Activated naive CD8-positive, alpha-beta T cell (primary cell): Measurements from ENCODE around the gene NEDD4.
"Not testable (repeated sequence)": the region's sequence is repeated elsewhere in the genome, so short reads cannot be mapped to it uniquely, and the experiment has no call there.

Source experiments
- H3K27ac Mint-ChIP-seq: one replicate; pipeline ENCODE4 v1.8.0; 2021; ENCODE audit warnings: mixed read lengths
- H3K27me3 Mint-ChIP-seq: one replicate; pipeline ENCODE4 v1.8.0; 2021; ENCODE audit warnings: mixed read lengths
- H3K36me3 Mint-ChIP-seq: one replicate; pipeline ENCODE4 v1.8.0; 2021; ENCODE audit warnings: mixed read lengths
- H3K4me1 Mint-ChIP-seq: one replicate; pipeline ENCODE4 v1.8.0; 2021; ENCODE audit warnings: low read depth, mixed read lengths
- H3K4me3 Mint-ChIP-seq: one replicate; pipeline ENCODE4 v1.8.0; 2021; ENCODE audit warnings: mild to moderate bottlenecking, mixed read lengths
- H3K9me3 Mint-ChIP-seq: one replicate; pipeline ENCODE4 v1.8.0; 2021; ENCODE audit warnings: low read depth, mixed read lengths

The NEDD4 gene

GRCh38 chr15:55954862-55955605 is 38.4 kb downstream of the NEDD4 start:
- H3K4me1 Mint-ChIP-seq, result no peaks in the 10 kb centered on the region
- H3K9me3 Mint-ChIP-seq, result no peaks in the 10 kb centered on the region
- peaks cover 10% of the 10 kb centered on the region for H3K36me3 Mint-ChIP-seq
- no peaks in the 10 kb centered on the region for H3K27me3 Mint-ChIP-seq
- no peak overlapping the region for H3K4me3 Mint-ChIP-seq
- H3K27ac Mint-ChIP-seq, result no peak overlapping the region

GRCh38 chr15:55952501-55953274 is 40.7 kb downstream of the NEDD4 start:
- H3K36me3 Mint-ChIP-seq, H3K4me1 Mint-ChIP-seq, H3K4me3 Mint-ChIP-seq, H3K9me3 Mint-ChIP-seq, H3K27ac Mint-ChIP-seq, H3K27me3 Mint-ChIP-seq: not testable (repeated sequence)

GRCh38 chr15:55944606-55945005 is 48.8 kb downstream of the NEDD4 start:
- H3K4me1 Mint-ChIP-seq, H3K27me3 Mint-ChIP-seq, H3K4me3 Mint-ChIP-seq, H3K27ac Mint-ChIP-seq, H3K9me3 Mint-ChIP-seq: not testable (repeated sequence)
- H3K36me3 Mint-ChIP-seq, result peaks cover 10% of the 10 kb centered on the region

DNA sequence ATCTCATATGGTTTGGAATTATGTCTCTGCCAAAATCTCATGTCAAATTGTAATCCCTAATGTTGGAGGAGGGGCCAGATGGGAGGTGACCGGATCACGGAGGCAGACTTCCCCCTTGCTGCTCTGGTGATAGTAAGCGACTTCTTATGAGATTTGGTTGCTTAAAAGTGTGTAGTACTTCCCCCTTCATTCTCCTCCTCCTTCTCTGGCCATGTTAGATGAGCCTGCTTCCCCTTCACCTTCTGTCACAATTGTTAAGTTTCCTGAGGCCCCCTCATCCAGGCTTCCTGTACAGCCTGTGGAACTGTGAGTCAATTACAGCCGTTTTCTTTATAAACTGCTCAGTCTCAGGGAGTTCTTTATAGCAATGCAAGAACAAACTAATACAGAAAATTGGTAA is 51.1 kb downstream of the NEDD4 start:
- H3K27me3 Mint-ChIP-seq, result no peaks in the 10 kb centered on the region
- H3K4me1 Mint-ChIP-seq, result no peaks in the 10 kb centered on the region
- H3K36me3 Mint-ChIP-seq, result peaks cover 19% of the 10 kb centered on the region
- H3K9me3 Mint-ChIP-seq, result peaks cover 8% of the 10 kb centered on the region
- no peak overlapping the region for H3K4me3 Mint-ChIP-seq
- H3K27ac Mint-ChIP-seq, result no peak overlapping the region

- no peaks in the 10 kb centered on the region for H3K27me3 Mint-ChIP-seq
- H3K4me3 Mint-ChIP-seq, result no peak overlapping the region
- H3K4me1 Mint-ChIP-seq, result peaks cover 6% of the 10 kb centered on the region
- H3K9me3 Mint-ChIP-seq, result peaks cover 8% of the 10 kb centered on the region
- no peak overlapping the region for H3K27ac Mint-ChIP-seq
- H3K36me3 Mint-ChIP-seq, result peaks cover 8% of the 10 kb centered on the region
Measured at GRCh38 chr15:55937040-55937439, 56.4 kb downstream of the NEDD4 start.

- Mint-ChIP-seq H3K27me3 (peaks cover 1% of the 10 kb centered on the region), H3K36me3 (peaks cover 11% of the 10 kb centered on the region), H3K4me1 (no peaks in the 10 kb centered on the region), H3K9me3 (no peaks in the 10 kb centered on the region), H3K27ac (no peak overlapping the region), H3K4me3 (no peak overlapping the region)
Measured at GRCh38 chr15:55928955-55929354, 64.5 kb downstream of the NEDD4 start.

DNA sequence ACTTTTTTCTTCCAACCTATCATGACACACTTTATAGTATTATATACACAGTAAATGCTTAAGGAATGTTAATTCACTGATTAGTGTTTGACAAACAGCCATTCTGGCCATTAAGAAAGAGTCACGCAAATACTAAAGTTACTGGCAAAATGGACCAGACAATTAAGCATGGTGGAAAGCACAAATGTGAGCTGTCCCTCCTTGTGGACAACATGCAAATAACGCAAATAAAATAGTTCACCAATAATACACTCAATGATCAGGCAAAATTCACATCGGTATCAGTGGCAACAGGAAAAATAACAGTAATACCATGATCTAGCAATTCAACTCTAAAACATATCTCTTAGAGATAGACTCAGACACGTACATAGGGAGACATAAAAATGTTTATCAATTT is 71.7 kb downstream of the NEDD4 start:
- Mint-ChIP-seq H3K36me3 (peaks cover 6% of the 10 kb centered on the region), H3K27me3 (no peaks in the 10 kb centered on the region), H3K9me3 (no peaks in the 10 kb centered on the region), H3K4me3 (no peak overlapping the region), H3K27ac (no peak overlapping the region), H3K4me1 (peaks cover 4% of the 10 kb centered on the region)

- peaks cover 4% of the 10 kb centered on the region for H3K4me1 Mint-ChIP-seq
- no peak overlapping the region for H3K27ac Mint-ChIP-seq
- peaks cover 3% of the 10 kb centered on the region for H3K36me3 Mint-ChIP-seq
- H3K4me3 Mint-ChIP-seq, result no peak overlapping the region
- no peaks in the 10 kb centered on the region for H3K27me3 Mint-ChIP-seq
- no peaks in the 10 kb centered on the region for H3K9me3 Mint-ChIP-seq
Measured at GRCh38 chr15:55917881-55918296, 75.5 kb downstream of the NEDD4 start.

DNA sequence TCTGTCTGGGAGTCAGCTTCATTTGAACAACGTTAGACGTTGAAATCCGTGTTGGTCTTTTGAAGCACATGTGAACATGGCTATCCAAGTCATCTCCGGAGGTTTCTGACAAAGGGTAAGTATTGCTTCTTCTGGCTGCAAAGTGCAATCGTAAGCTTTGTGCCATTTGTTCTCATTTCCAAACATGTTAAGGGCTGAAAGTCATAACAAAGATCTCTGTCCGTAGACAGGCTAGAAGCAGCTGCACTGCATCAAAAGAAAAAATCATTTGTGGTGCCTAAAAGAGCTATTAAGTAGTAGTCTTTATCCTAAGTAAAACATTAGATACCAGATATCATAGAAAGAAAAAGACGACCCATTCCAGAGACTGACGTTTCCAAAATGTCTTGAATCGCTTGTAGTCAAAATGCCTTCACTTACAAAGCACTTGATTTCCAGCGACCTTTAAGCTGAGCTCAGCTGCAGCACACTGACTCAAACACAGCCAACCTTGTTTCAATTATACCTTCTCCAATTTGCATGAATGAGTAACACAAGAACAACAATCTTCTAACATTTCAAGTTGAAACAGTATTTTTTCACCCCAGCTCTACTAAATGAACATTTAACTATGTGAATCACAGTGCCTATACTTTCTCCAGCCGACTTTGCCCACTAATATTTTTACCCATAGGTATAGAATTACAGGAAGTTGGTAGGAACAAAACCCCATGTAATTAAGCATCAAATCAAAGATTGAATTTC is 76.6 kb downstream of the NEDD4 start:
- peaks cover 3% of the 10 kb centered on the region for H3K36me3 Mint-ChIP-seq
- H3K4me1 Mint-ChIP-seq, result peaks cover 4% of the 10 kb centered on the region
- H3K4me3 Mint-ChIP-seq, result no peak overlapping the region
- no peaks in the 10 kb centered on the region for H3K9me3 Mint-ChIP-seq
- no peaks in the 10 kb centered on the region for H3K27me3 Mint-ChIP-seq
- no peak overlapping the region for H3K27ac Mint-ChIP-seq

DNA sequence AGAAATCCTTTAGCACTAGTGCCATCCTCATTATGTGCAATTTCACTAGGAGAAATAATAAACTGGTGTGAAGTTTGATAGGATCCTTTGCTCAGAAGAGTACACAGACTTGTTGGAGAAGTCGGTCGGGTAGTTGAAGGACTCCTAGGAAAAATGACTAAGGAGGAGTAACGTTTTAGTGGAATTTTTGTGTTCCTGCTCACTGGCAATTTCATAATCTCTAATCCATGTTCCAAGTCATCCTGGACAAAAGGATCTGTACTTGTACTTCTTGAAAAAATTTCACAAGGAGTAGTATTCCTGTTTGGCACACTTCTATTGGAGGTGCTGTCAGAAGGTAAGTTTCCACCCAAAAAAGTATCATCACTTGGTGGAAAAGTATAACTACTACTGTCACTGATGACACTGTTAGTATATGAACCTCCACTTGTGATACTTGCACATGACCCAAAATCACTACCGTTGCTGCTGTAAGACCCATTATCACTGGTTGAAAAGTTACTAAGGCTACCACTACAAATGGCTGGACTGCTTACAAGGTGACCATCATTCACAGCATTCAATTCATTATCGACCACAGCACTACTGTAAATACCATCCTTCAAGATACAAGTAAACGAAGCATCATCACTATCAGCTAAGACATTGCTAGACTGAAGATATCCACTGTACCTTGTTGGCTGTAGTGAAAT is 77.4 kb downstream of the NEDD4 start:
- no peak overlapping the region for H3K27ac Mint-ChIP-seq
- no peaks in the 10 kb centered on the region for H3K27me3 Mint-ChIP-seq
- H3K36me3 Mint-ChIP-seq, result no peaks in the 10 kb centered on the region
- H3K4me3 Mint-ChIP-seq, result no peak overlapping the region
- H3K4me1 Mint-ChIP-seq, result peaks cover 4% of the 10 kb centered on the region
- H3K9me3 Mint-ChIP-seq, result no peaks in the 10 kb centered on the region

GRCh38 chr15:55915221-55915620 is 78.2 kb downstream of the NEDD4 start:
- no peaks in the 10 kb centered on the region for H3K9me3 Mint-ChIP-seq
- no peaks in the 10 kb centered on the region for H3K27me3 Mint-ChIP-seq
- no peak overlapping the region for H3K4me3 Mint-ChIP-seq
- no peaks in the 10 kb centered on the region for H3K36me3 Mint-ChIP-seq
- peaks cover 4% of the 10 kb centered on the region for H3K4me1 Mint-ChIP-seq
- no peak overlapping the region for H3K27ac Mint-ChIP-seq

- Mint-ChIP-seq H3K4me3 (no peak overlapping the region), H3K36me3 (no peaks in the 10 kb centered on the region), H3K4me1 (peaks cover 4% of the 10 kb centered on the region), H3K27me3 (no peaks in the 10 kb centered on the region), H3K9me3 (no peaks in the 10 kb centered on the region), H3K27ac (no peak overlapping the region)
Measured at GRCh38 chr15:55914446-55914845, 79.0 kb downstream of the NEDD4 start.

DNA sequence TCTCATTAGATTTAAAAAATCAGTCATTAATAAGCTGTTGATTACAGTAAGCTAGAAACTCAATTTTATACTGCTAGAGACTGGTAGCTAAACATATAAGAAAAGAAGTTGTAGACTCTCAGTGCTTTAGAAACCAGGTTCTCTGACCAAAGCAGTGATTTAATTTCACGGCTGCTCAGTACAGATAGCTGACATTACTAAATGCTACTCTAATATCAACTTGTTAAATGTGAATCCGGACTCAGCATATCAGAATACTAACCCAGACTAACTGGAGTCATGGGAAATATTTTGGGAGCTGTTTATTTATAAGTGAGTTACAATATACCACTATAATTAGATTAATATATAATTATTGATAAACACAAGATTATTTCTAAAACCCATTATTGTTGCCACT is 80.4 kb downstream of the NEDD4 start:
- H3K4me3 Mint-ChIP-seq, result no peak overlapping the region
- H3K27me3 Mint-ChIP-seq, result no peaks in the 10 kb centered on the region
- H3K36me3 Mint-ChIP-seq, result peaks cover 2% of the 10 kb centered on the region
- no peak overlapping the region for H3K27ac Mint-ChIP-seq
- H3K9me3 Mint-ChIP-seq, result no peaks in the 10 kb centered on the region
- peaks cover 4% of the 10 kb centered on the region for H3K4me1 Mint-ChIP-seq

- Mint-ChIP-seq H3K4me3 (no peak overlapping the region), H3K27me3 (no peaks in the 10 kb centered on the region), H3K9me3 (no peaks in the 10 kb centered on the region), H3K4me1 (no peaks in the 10 kb centered on the region), H3K27ac (no peak overlapping the region), H3K36me3 (peaks cover 2% of the 10 kb centered on the region)
Measured at GRCh38 chr15:55909036-55909811, 84.2 kb downstream of the NEDD4 start.
